Endothelial cell of umbilical vein (primary cell): Measurements from ENCODE around the gene DNHD1. TPM values are rescaled to one million over a fixed set of nuclear protein-coding genes. Genes with fewer than 3 reads are reported as not detected.

Experiments
- BruUV-seq: library from RNA; stranded (reverse); fragments of 400-500 nt; replicated peaks from 2 replicates; lab custom pipeline; 2021; lab: Mats Ljungman, UMichigan
- CTCF ChIA-PET: fragments of 300-600, 350-600 bp; sonication (Branson Sonifier 250); formaldehyde crosslinking; loops from one replicate; lab custom pipeline; 2021; ENCODE audit warnings: antibody characterized with exemption, inconsistent platforms; lab: Charles Lee
- POLR2A ChIA-PET: fragments of 300-600, 350-600 bp; sonication (Branson Sonifier 250); formaldehyde crosslinking; loops from one replicate; lab custom pipeline; 2021; ENCODE audit warnings: antibody characterized with exemption, inconsistent platforms; lab: Charles Lee
- DNase-seq: peaks from one replicate; pipeline ENCODE4 v3.0.0-alpha.2; 2011; ENCODE audit warnings: low read depth, low spot score
- FAIRE-seq: peaks from 2 replicates; lab custom pipeline; 2011; peaks lifted over from hg19 to GRCh38; lab: Jason Lieb, UNC
- H2AFZ ChIP-seq: 2 replicates; pipeline ENCODE4 v1.6.0; 2012; ENCODE audit warnings: low read depth, low read length, control low read depth, inconsistent platforms
- H3K27ac ChIP-seq: 2 replicates; pipeline ENCODE4 v1.5.1; 2011; ENCODE audit warnings: low read depth, mild to moderate bottlenecking, control low read depth, low read length, moderate library complexity; ENCODE audit not compliant: insufficient read depth
- H3K27me3 ChIP-seq, 2 experiments: 2 replicates each; pipeline versions ENCODE4 v1.6.0 to v1.6.1; 2011; ENCODE audit warnings: low read length in 2 of 2, mixed read lengths in 1 of 2; ENCODE audit not compliant: control insufficient read depth in 2 of 2, insufficient read depth in 2 of 2
- H3K36me3 ChIP-seq, 2 experiments: 2 replicates in 1 of 2; 3 replicates in 1 of 2; pipeline ENCODE4 v1.5.1; 2011; ENCODE audit warnings: low read length in 2 of 2, mild to moderate bottlenecking in 1 of 2, moderate library complexity in 1 of 2; ENCODE audit not compliant: control insufficient read depth in 2 of 2, insufficient read depth in 2 of 2; ENCODE audit errors: extremely low read depth in 1 of 2
- H3K4me1 ChIP-seq: 3 replicates; pipeline ENCODE4 v1.5.1; 2011; ENCODE audit warnings: mild to moderate bottlenecking, low read length; ENCODE audit not compliant: control insufficient read depth, insufficient read depth; ENCODE audit errors: extremely low read depth
- H3K4me2 ChIP-seq: 2 replicates; pipeline ENCODE4 v1.6.1; 2011; ENCODE audit warnings: low read length, control low read depth, mixed read lengths; ENCODE audit not compliant: insufficient read depth
- H3K4me3 ChIP-seq, 3 experiments: fragments of 200-600 bp in 1 of 3; sonication (generic), shearing (Covaris generic) in 1 of 3; replicated peaks in 1 of 3; 2 replicates each; pipeline ENCODE4 v1.5.1; 2011 to 2016; ENCODE audit warnings: control low read depth in 3 of 3, low read length in 3 of 3, mild to moderate bottlenecking in 2 of 3, inconsistent platforms in 1 of 3, low read depth in 1 of 3, moderate library complexity in 1 of 3; ENCODE audit not compliant: insufficient read depth in 1 of 3
- H3K79me2 ChIP-seq: 2 replicates; pipeline ENCODE4 v1.6.0; 2012; ENCODE audit warnings: low read length, inconsistent platforms; ENCODE audit not compliant: control insufficient read depth, insufficient read depth
- H3K9ac ChIP-seq: replicated peaks from 2 replicates; pipeline ENCODE3; 2011; ENCODE audit warnings: low read length, control low read depth; ENCODE audit not compliant: insufficient read depth; ENCODE audit errors: extremely low read depth
- H3K9me1 ChIP-seq: replicated peaks from 3 replicates; pipeline ENCODE4 v1.6.0; 2011; ENCODE audit warnings: mild to moderate bottlenecking, low read length; ENCODE audit not compliant: control insufficient read depth, insufficient read depth; ENCODE audit errors: extremely low read depth
- H3K9me3 ChIP-seq: replicated peaks from 2 replicates; pipeline ENCODE4 v1.5.1; 2012; ENCODE audit warnings: low read length, inconsistent platforms; ENCODE audit not compliant: control insufficient read depth, insufficient read depth
- H4K20me1 ChIP-seq: replicated peaks from 2 replicates; pipeline ENCODE3; 2011; ENCODE audit warnings: mild to moderate bottlenecking, low read length; ENCODE audit not compliant: control insufficient read depth, insufficient read depth; ENCODE audit errors: extremely low read depth
- CTCF ChIP-seq, 2 donors: IDR thresholded peaks; 1 replicate in 1 of 2; 2 replicates in 1 of 2; pipeline ENCODE4 v1.5.1; 2011; ENCODE audit warnings: low read length in 2 of 2, mild to moderate bottlenecking in 2 of 2, moderate library complexity in 2 of 2, control low read depth in 1 of 2, inconsistent platforms in 1 of 2, low read depth in 1 of 2; ENCODE audit not compliant: insufficient read depth in 1 of 2; ENCODE audit errors: extremely low read depth in 1 of 2
- EZH2 ChIP-seq: IDR thresholded peaks from 2 replicates; pipeline ENCODE4 v1.6.1; 2012; ENCODE audit warnings: borderline replicate concordance, low read depth, mild to moderate bottlenecking, moderate library complexity, low read length, inconsistent platforms; ENCODE audit not compliant: severe bottlenecking
- FOS ChIP-seq: IDR thresholded peaks from 2 replicates; pipeline ENCODE4 v1.6.1; 2011; ENCODE audit warnings: mild to moderate bottlenecking, low read length, moderate library complexity, borderline replicate concordance; ENCODE audit not compliant: insufficient read depth
- JUN ChIP-seq: IDR thresholded peaks from 2 replicates; pipeline ENCODE4 v1.6.1; 2011; ENCODE audit warnings: borderline replicate concordance, low read depth; ENCODE audit not compliant: insufficient read length, insufficient read depth
- MAX ChIP-seq: IDR thresholded peaks from 2 replicates; pipeline ENCODE4 v1.6.1; 2011; ENCODE audit not compliant: insufficient read depth, insufficient read length
- MYC ChIP-seq: IDR thresholded peaks from one replicate; pipeline ENCODE4 v1.6.1; 2011; ENCODE audit warnings: mild to moderate bottlenecking, low read depth, low read length
- POLR2AphosphoS5 ChIP-seq: IDR thresholded peaks from 2 replicates; pipeline ENCODE4 v1.6.1; 2012; ENCODE audit warnings: low read depth, mild to moderate bottlenecking, control low read depth, low read length, moderate library complexity; ENCODE audit not compliant: insufficient read depth
- dilution Hi-C: fragments of 300-500 bp; cut with MboI; formaldehyde crosslinking; loops from one replicate; pipeline ENCODE4 v1.15.0; 2019; ENCODE audit warnings: low sequenced_read_pairs; ENCODE audit not compliant: extremely low pct_ligation_motif_present
- intact Hi-C: fragments of 100-400 bp; cut with micrococcal nuclease; formaldehyde crosslinking; loops from one replicate; pipeline ENCODE4 v1.10.0; 2022
- polyA plus RNA-seq, 4 experiments: library from polyadenylated mRNA; depleted of rRNA in 3 of 4; stranded (reverse) in 3 of 4; unstranded in 1 of 4; fragments of >200 nt; gene quantifications; 2 replicates each; pipeline versions ENCODE4 v1.2.1 to v1.2.3, GENCODE V29; 2011 to 2012; ENCODE audit warnings: missing spikeins in 1 of 4
- total RNA-seq: library from RNA; stranded (reverse); gene quantifications from 2 replicates; pipeline ENCODE4 v1.2.3, GENCODE V29; 2021

Gene DNHD1
- total and polyA plus RNA-seq, 2 donors (not counting 3 experiments of a cell fraction or from before 2014, with no cell fraction given): 3.7 to 8.6 TPM

- POLR2A ChIA-PET: no interaction called here
- Histone ChIP-seq H3K4me3 (no peak overlapping the region), H3K4me1 (peaks cover 6% of the 10 kb centered on the region), H3K36me3 (no peaks in the 10 kb centered on the region), H3K27me3 (no peaks in the 10 kb centered on the region), H3K9ac (no peak overlapping the region), H3K9me1 (no peaks in the 10 kb centered on the region), H4K20me1 (no peaks in the 10 kb centered on the region), H3K9me3 (no peaks in the 10 kb centered on the region), H3K4me2 (no peak overlapping the region), H3K27ac (no peak overlapping the region), H3K79me2 (no peaks in the 10 kb centered on the region), H2AFZ (no peak overlapping the region)
- TF ChIP-seq POLR2AphosphoS5: no peak
- TF ChIP-seq FOS: no peak
- TF ChIP-seq JUN: no peak
- TF ChIP-seq MAX: no peak
- no peak for TF ChIP-seq EZH2
- TF ChIP-seq MYC: no peak
- no peak for TF ChIP-seq CTCF (IDR thresholded peaks at IDR 0.05; ENCODE audit: extremely low read depth in 1 of 2, insufficient read depth in 1 of 2, low read depth in 1 of 2, low read length in 2 of 2)
- intact Hi-C loops (no loop called here), dilution Hi-C loops (no loop called here)
- no peak for DNase-seq
- BruUV-seq: no TSS peak
- CTCF ChIA-PET: interaction anchor here (0.7 to 1.1 kb wide), 3 partner anchors 34 to 186 kb away, joined by 3 to 4 read pairs (median 3); partner anchors contain the start of gene MRPL17
- no peak for FAIRE-seq
These were observed 68.2 kb downstream of the DNHD1 start for GRCh38 chr11:6565325-6565724.
